Measurements from ENCODE around the gene DDX46.

- no peak for TF ChIP-seq CTCF (IDR thresholded peaks at IDR 0.05 in 4 of 5, conservative IDR thresholded peaks at IDR 0.05 in 1 of 5)
- peak in 1 of 2 donors; percentile 8 for TF ChIP-seq POLR2A (IDR thresholded peaks at IDR 0.05)
Measured at GRCh38 chr5:134874831-134875655, 116.5 kb downstream of the DDX46 start.
